Measurements from ENCODE around the gene TBC1D17. TPM values are rescaled to one million over a fixed set of nuclear protein-coding genes. Genes with fewer than 3 reads are reported as not detected.

Gene TBC1D17
- total RNA-seq, 1 donor from 2014 or later: 31.7 TPM

GRCh38 chr19:49890349-49891311 is 13.1 kb downstream of the TBC1D17 start:
- DNase-seq (ENCODE audit: low spot score): no peak

GRCh38 chr19:49891393-49891792 is 13.9 kb downstream of the TBC1D17 start:
- DNase-seq (ENCODE audit: low spot score): no peak
- no peak for ATAC-seq

More at GRCh38 chr19:49890349-49891311, 13.1 kb downstream of the TBC1D17 start:
- ATAC-seq: peak; percentile 43

GRCh38 chr19:49892716-49893115 is 15.2 kb downstream of the TBC1D17 start:
- ATAC-seq (no peak), DNase-seq (ENCODE audit: low spot score) (no peak)

DNA sequence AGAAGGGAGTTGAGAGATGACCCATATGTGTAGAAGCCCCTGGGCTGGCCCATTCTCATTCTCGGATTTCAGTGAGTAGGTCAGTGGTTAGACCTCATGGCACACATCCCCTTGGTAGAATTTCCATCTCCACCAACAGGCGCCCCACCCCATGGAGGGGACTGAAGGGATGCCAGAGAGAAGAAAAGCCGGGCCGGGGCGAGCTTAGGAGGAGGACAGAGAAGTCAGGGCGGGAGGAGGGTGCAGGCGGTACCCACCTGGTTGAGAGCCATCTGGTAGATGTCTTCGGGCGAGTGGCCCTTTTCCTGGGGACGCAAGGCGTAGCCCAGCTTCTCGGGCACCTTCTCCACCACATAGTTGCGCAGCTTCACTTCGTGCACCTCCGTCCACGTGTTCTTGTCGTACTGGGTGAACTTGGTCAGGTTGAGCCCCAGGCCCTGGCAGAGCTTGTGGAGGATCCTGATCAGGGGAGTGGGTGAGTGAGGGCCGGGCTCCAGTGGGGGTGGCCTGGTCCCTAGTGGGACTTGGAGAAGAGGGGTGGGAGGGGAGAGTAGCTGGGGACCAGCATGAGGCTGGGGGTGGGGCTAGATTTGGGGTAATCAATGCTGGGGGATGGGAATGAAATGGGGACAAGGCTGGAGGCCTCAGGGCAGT is 16.6 kb downstream of the TBC1D17 start:
- ATAC-seq (no peak), DNase-seq (ENCODE audit: low spot score) (no peak)

DNA sequence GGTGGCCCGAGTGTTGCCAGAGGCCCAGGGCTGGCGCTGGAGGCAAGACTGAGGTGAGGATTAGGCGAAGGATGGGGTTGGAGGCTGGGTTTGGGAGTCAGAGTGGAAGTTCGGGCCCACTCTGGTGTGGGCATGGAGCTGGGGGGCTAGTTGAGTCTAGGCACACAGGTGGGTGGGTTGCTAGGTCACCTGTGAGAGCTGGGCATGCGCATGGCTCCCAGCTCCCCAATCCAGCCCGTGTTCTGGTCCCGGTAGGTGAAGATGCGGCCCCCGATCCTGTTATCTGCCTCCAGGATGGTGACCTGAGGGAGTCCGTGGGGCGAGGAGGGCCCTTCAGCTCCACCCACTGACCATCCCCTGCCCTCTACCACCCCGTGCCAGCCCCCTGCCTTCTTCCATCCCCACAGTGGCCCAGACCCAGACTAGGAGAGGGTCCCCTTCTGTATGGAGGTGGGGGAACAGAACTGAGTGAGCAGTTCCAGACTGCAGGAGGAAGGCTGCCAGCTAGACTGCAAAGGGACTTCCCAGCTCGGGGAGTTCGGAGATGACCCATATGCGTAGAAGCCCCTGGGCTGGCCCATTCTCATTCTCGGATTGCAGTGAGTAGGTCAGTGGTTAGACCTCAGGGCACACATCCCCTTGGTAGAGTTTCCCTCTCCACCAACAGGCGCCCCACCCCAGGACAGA is 17.5 kb downstream of the TBC1D17 start:
- no peak for DNase-seq (ENCODE audit: low spot score)
- no peak for ATAC-seq

DNA sequence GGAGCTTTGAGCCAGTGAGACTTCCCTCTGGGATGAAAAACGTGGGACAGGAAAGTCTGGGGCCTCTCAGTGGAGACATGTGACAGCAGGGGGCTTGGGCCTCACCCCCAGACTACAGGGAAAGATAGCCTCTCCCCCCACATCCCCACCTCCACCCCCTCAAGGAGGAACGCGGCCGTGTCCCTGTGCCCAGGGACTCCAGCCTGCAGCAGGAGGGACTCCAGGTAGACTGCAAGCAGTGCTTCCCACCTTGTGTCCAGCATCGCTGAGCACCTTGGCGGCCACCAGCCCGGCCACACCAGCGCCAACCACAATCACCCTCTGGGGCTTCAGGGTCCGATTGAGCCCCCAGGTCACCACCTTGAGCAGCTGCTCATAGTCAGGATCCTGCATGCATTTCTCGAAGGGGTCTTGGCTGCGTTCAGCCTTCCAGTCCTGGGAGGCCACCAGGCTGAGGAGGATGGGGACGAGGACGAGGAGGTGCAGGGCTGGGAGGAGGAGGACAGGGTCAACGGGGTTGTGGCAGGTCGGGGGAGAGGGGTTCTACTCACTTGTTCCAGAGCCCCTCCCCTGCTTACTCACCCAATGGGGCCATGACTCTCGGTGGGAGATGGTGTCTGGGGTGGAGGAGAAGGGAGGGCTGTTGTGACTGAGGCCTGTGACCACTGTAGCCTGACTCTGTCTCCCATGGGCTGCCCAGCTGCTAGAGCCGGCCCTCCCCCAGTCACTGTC is 18.2 kb downstream of the TBC1D17 start:
- DNase-seq (ENCODE audit: low spot score): no peak
- ATAC-seq: no peak

- ATAC-seq (peak; percentile 48), DNase-seq (ENCODE audit: low spot score) (no peak)
These were observed 19.5 kb downstream of the TBC1D17 start, which contains the start of gene IL4I1 for GRCh38 chr19:49896863-49897621. Gene IL4I1, minus strand, starts transcription at chr19:49896887. Its CDS starts 727 bp downstream, at chr19:49896160.

GRCh38 chr19:49904136-49904535 is 26.6 kb downstream of the TBC1D17 start:
- DNase-seq (ENCODE audit: low spot score): no peak
- ATAC-seq: no peak

DNA sequence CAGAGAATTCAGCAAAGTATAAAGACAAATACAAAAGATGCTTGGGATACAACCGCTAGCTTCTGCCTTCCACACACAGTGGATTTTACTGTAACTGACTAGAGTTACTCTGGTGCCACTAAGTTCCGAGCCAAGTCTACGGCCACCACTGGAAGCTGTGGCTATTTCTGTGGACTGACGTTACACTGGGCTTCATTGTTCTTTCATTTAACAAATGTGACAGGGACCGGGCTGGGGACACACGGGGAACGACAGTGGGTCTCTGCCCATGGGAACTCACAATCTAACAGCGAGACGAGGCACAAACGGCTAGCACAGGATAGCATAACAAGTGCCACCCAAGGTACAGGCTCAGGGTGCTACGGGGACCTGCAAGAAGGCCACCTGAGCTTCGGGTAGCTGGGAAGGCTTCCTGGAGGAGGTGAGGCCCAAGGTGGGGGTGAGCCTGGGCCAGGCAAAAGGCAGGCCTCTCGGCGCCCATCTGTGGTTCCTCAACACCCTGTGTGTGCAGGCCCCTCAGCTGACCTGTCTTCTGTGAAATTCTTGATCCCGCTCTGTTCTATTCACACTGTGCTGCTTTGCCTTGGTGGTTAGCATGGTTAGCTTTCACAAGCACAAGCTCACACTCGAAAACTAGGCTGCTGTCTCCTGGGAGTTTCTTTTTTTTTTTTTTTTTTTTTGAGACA is 29.5 kb downstream of the TBC1D17 start:
- ATAC-seq (no peak), DNase-seq (ENCODE audit: low spot score) (no peak)

- ATAC-seq: no peak
These were observed 30.4 kb downstream of the TBC1D17 start for GRCh38 chr19:49907745-49908446.

GRCh38 chr19:49908480-49909420 is 31.2 kb downstream of the TBC1D17 start:
- ATAC-seq (no peak), DNase-seq (ENCODE audit: low spot score) (no peak)

More at GRCh38 chr19:49907745-49908446, 30.4 kb downstream of the TBC1D17 start:
- DNase-seq (ENCODE audit: low spot score): no peak

GRCh38 chr19:49910179-49910578 is 32.7 kb downstream of the TBC1D17 start:
- ATAC-seq (no peak), DNase-seq (ENCODE audit: low spot score) (no peak)

GRCh38 chr19:49911381-49912145 is 34.1 kb downstream of the TBC1D17 start:
- ATAC-seq: peak; percentile 18

DNA sequence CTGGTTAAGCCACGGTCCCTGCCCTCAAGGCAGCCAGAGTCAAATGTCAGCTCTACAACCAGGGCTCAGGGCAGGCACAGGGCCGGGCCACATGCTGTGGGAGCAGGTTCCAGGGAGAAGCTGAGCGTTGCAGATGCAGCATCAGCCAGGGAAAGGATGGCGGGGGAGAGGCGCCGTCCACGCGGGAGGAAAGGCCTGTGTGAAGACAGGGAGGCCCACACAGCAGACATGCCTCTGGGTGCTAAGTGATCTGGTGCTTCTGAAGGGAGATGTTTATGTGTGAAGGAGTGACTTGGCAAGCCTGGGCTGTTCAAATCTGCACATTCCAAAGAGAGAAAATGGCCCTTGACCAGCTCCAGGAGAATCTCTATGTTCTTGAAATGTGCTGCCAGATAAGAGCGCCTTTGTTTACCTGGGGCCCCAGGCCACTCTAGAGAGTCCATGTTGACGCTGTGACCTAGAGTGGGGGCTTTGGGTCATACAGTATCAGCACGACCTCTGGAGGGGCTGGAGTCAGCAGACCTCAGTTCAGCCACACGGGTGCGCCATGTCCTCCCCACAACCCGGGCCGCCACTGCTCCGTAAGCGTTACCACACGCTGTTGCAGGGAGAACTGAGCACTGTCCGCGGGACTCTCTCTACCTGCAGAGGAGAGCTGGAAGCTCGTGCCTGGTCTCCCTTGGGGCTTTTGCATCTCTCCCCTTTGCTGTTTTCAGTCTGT is 35.6 kb downstream of the TBC1D17 start:
- no peak for DNase-seq (ENCODE audit: low spot score)
- ATAC-seq: no peak

More at GRCh38 chr19:49911381-49912145, 34.1 kb downstream of the TBC1D17 start:
- no peak for DNase-seq (ENCODE audit: low spot score)

DNA sequence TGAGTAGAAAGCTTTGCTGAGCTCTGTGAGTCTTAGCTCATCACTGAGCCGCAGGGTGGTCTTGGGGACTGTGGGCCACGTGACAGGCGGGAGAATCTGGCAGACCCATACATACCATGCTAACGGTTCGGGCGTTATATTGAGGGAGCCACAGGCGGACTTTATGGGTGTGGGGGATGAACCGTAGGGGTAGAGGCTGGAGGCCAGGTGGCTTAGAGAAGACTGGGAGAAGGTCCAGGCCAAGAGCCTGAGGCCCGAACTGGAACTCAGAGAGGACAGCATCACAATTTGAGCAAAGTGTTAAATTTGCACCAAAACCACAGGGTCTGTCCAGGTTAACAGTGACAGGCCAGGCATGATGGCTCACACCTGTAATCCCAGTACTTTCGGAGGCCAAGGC is 36.2 kb downstream of the TBC1D17 start:
- DNase-seq (ENCODE audit: low spot score) (no peak), ATAC-seq (no peak)

DNA sequence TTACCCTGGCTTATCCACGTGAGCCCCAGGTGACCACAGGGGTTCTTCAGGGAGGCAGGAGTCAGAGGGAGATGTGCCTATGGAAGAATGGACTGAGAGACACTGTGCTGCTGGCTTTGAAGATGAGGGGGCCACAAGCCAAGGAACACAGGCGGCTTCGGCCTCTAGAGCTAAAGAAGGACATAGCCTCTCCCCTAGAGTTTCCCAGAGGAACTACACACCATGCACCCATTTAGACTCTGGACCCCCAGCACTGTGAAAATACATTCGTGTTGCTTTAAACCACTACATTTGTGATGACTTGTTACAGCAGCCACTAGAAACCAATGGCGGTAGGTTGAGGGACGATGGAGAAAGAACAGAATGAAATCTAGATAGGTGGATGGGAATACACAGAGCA is 37.8 kb downstream of the TBC1D17 start:
- ATAC-seq (no peak), DNase-seq (ENCODE audit: low spot score) (no peak)
